HK-2 (cell line): ENCODE results near the gene METTL23.
A peak's percentile ranks its signal among the peaks of the same experiment; 100 is the strongest.

ENCODE experiments used
- DNase-seq: peaks from one replicate; pipeline ENCODE4 v3.0.0-alpha.2; 2018; ENCODE audit not compliant: unreplicated experiment

The METTL23 gene

GRCh38 chr17:76757256-76757655, 30.6 kb downstream of the METTL23 start:
- no peak for DNase-seq

DNA sequence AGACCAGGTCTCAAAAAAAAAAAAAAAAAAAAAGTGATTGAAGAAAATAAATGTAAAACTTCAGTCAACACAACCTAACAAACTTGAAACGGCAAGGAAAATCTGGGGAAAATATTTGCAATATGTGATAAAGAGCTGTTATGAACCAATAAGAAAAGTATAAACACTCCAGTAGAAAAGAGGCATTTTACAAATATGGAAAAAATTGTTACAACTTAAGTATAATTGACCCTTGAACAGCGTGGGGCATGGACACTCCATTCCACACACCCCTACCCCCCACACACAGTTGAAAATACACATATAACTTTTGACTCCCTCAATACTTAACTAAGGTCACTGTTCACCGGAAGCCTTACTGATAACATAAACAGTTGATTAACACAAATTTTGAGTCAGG, 31.9 kb downstream of the METTL23 start:
- no peak for DNase-seq

DNA sequence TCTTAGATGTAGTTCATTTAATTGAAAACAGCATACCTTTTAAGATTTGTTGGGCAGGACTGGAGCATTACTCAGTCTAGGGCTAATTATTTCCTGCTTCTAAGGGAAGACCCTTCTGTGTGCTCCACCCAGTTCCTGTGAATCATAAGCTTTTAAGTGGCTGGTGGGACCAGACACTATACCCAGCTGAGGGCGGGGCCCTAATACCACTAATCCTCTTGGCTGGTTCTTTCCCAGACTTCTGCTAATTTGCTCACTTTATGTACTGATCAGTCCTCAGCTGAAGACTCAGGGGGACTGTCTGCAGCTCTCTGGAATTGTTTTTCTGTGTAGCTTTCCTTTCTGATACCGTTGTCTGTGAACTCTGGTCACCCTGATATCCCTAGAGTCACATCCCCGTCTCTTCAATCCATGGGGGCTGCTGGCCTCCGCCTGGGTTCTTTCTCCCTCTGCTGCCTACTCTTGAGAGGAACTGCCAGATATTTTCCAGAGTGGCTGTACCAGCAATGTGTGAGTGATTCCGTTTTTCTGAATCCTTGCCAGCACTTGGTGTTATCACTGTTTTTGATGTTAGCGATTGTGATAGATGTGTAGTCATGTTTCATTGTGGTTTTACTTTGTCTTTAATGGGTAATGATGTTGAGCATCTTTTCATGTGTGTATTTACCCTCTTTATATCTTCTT, 46.3 kb downstream of the METTL23 start:
- peak; percentile 75 for DNase-seq

DNA sequence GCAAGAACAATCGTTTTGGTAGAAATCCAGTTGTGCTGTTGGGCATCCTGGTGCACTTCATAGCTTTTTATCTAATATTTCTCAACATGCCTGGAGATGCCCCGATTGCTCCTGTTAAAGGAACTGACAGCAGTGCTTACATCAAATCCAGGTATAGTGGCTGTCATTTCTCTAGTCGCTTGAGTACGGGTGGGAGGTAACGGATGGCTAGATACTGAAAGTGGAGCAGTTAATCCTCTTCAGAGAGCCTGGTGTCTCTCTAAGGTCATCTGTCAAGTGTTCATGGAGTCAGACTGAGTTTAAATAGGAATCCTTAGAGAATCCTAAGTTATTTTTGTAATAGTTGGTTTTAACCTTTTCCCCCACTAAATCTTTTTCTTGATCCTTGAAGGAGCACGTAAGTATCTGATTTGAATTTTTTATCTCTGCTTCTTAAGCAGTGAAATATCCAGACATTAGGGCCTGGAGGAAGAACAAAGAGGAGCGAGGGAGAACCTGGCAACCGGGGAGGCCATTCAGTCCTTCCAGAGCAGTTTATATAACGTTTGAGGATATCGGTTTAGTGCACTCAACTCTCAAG, 48.5 kb downstream of the METTL23 start:
- no peak for DNase-seq

GRCh38 chr17:76781056-76781982, 54.7 kb downstream of the METTL23 start:
- no peak for DNase-seq

DNA sequence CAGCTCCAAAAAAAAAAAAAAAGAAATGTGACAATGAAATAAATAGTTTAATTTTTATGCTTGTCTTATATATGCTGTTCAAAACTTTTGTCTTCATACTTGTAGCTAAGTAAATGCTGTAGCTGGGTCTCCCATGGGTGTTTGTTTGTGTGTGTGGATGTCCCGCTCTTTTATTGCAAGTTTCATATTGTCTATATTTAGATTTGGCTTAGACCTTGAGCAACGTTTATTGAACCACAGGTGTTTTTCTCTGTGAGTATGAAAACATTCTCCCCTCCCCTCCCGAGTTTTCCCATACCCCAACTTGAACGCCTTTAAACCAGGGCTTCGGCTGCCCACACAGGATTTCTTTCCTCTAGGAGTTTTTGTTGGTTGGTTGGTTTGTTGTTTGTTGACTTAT, 56.5 kb downstream of the METTL23 start:
- DNase-seq = no peak
